Brain microvascular endothelial cell (primary cell): ENCODE measurements around the gene CBLB.

ENCODE experiments used
- DNase-seq: peaks from one replicate; pipeline ENCODE4 v3.0.0-alpha.2; 2020
- H3K27ac ChIP-seq: fragments of 250-450 bp; sonication (Bioruptor Pico); 2 replicates; pipeline ENCODE4 v1.5.1; 2020; ENCODE audit warnings: mild to moderate bottlenecking, moderate library complexity
- H3K27me3 ChIP-seq: fragments of 250-450 bp; sonication (Bioruptor Pico); replicated peaks from 2 replicates; pipeline ENCODE4 v1.5.1; 2020; ENCODE audit warnings: mild to moderate bottlenecking
- H3K36me3 ChIP-seq: fragments of 250-450 bp; sonication (Bioruptor Pico); replicated peaks from 2 replicates; pipeline ENCODE4 v1.5.1; 2020; ENCODE audit warnings: mild to moderate bottlenecking
- H3K4me3 ChIP-seq: 2 replicates; pipeline ENCODE4 v1.5.1; 2011; ENCODE audit warnings: low read depth, mild to moderate bottlenecking, control low read depth, low read length, moderate library complexity
- CTCF ChIP-seq: IDR thresholded peaks from 2 replicates; pipeline ENCODE4 v1.5.1; 2011; ENCODE audit warnings: low read depth, mild to moderate bottlenecking, moderate library complexity, low read length, control low read depth, inconsistent platforms; ENCODE audit errors: missing control alignments
- in situ Hi-C: cut with HindIII; loops from 2 replicates; pipeline ENCODE4 v1.10.0; 2017; ENCODE audit warnings: low sequenced_read_pairs, low pct_ligation_motif_present

The CBLB gene

GRCh38 chr3:105679951-105680350 is 188.9 kb downstream of the CBLB start:
- peaks cover 26% of the 10 kb centered on the region for H3K36me3 ChIP-seq
- no peak for DNase-seq
- H3K27me3 ChIP-seq = no peaks in the 10 kb centered on the region
- in situ Hi-C loops = no loop called here
- H3K4me3 ChIP-seq = no peak overlapping the region
- no peak for TF ChIP-seq CTCF
- no peak overlapping the region for H3K27ac ChIP-seq

GRCh38 chr3:105678017-105678416 is 190.8 kb downstream of the CBLB start:
- H3K27me3 ChIP-seq = no peaks in the 10 kb centered on the region
- TF ChIP-seq CTCF = no peak
- DNase-seq = no peak
- peaks cover 31% of the 10 kb centered on the region for H3K36me3 ChIP-seq
- no peak overlapping the region for H3K27ac ChIP-seq
- in situ Hi-C loops = no loop called here
- H3K4me3 ChIP-seq = no peak overlapping the region

- Histone ChIP-seq H3K4me3 (no peak overlapping the region), H3K36me3 (peaks cover 31% of the 10 kb centered on the region), H3K27ac (no peak overlapping the region), H3K27me3 (no peaks in the 10 kb centered on the region)
- in situ Hi-C loops = no loop called here
- no peak for TF ChIP-seq CTCF
- DNase-seq = no peak
These were observed 192.1 kb downstream of the CBLB start for GRCh38 chr3:105676621-105677300.

- H3K4me3 ChIP-seq = no peak overlapping the region
- peaks cover 17% of the 10 kb centered on the region for H3K36me3 ChIP-seq
- no peak for DNase-seq
- H3K27me3 ChIP-seq = no peaks in the 10 kb centered on the region
- no peak overlapping the region for H3K27ac ChIP-seq
- in situ Hi-C loops = no loop called here
- TF ChIP-seq CTCF = no peak
These were observed 194.3 kb downstream of the CBLB start for GRCh38 chr3:105674437-105675065.

GRCh38 chr3:105672996-105673395 is 195.8 kb downstream of the CBLB start:
- Histone ChIP-seq H3K4me3 (no peak overlapping the region), H3K36me3 (peaks cover 19% of the 10 kb centered on the region), H3K27ac (no peak overlapping the region), H3K27me3 (no peaks in the 10 kb centered on the region)
- TF ChIP-seq CTCF = no peak
- in situ Hi-C loops = no loop called here
- DNase-seq = no peak
